NCI-H2196 treated with DMSO at 0.1 percent for 48 hours (cell line): Measurements from ENCODE around the gene GRAMD1A.
"Not testable (repeated sequence)": the region's sequence is repeated elsewhere in the genome, so short reads cannot be mapped to it uniquely, and the experiment has no call there.

Source experiments
- DNase-seq: peaks from one replicate; lab custom pipeline; 2025; ENCODE audit not compliant: unreplicated experiment; lab: John Stamatoyannopoulos, UW

The GRAMD1A gene

GRCh38 chr19:34999498-35000337 lies at the start of gene GRAMD1A:
Gene GRAMD1A (plus strand): TSS chr19:35000323. CDS start chr19:35000479, 156 bp downstream.
- peak; percentile 78 for DNase-seq

- DNase-seq: no peak
Measured at GRCh38 chr19:34953092-34953491, 47.0 kb upstream of the GRAMD1A start.

- no peak for DNase-seq
Measured at GRCh38 chr19:34957830-34958751, 42.0 kb upstream of the GRAMD1A start.

GRCh38 chr19:34959021-34959420 lies 41.1 kb upstream of the GRAMD1A start:
- DNase-seq: no peak

- no peak for DNase-seq
Measured at GRCh38 chr19:34960103-34960805, 39.9 kb upstream of the GRAMD1A start.

GRCh38 chr19:34960940-34961679 lies 39.0 kb upstream of the GRAMD1A start:
- no peak for DNase-seq

- no peak for DNase-seq
Measured at GRCh38 chr19:34961775-34962686, 38.1 kb upstream of the GRAMD1A start.

- no peak for DNase-seq
Measured at GRCh38 chr19:34962687-34963572, 37.2 kb upstream of the GRAMD1A start.

- DNase-seq: peak; percentile 34
Measured at GRCh38 chr19:34963573-34964406, 36.3 kb upstream of the GRAMD1A start, which contains the start of gene ZNF792. Gene ZNF792 (minus strand): TSS chr19:34964229. CDS start chr19:34963662, 567 bp downstream.

GRCh38 chr19:34964598-34964997 lies 35.5 kb upstream of the GRAMD1A start:
- DNase-seq: no peak

GRCh38 chr19:34965505-34965904 lies 34.6 kb upstream of the GRAMD1A start:
- not testable (repeated sequence) for DNase-seq

- DNase-seq: no peak
Measured at GRCh38 chr19:34967551-34967950, 32.6 kb upstream of the GRAMD1A start.

- no peak for DNase-seq
Measured at GRCh38 chr19:34969721-34970120, 30.4 kb upstream of the GRAMD1A start.

- not testable (repeated sequence) for DNase-seq
Measured at GRCh38 chr19:34970185-34970780, 29.8 kb upstream of the GRAMD1A start.

GRCh38 chr19:34972163-34972705 lies 27.9 kb upstream of the GRAMD1A start:
- no peak for DNase-seq

GRCh38 chr19:34974646-34975045 lies 25.5 kb upstream of the GRAMD1A start:
- no peak for DNase-seq

- DNase-seq: no peak
Measured at GRCh38 chr19:34975056-34975455, 25.1 kb upstream of the GRAMD1A start.
